HEK293T (cell line): Measurements from ENCODE around the gene C1orf167.
A peak's percentile ranks its signal among the peaks of the same experiment; 100 is the strongest.

Experiments
- CTCF ChIA-PET: fragments of 350-600 bp; formaldehyde crosslinking; extraction: SDS; loops from one replicate; lab custom pipeline; 2021; ENCODE audit warnings: antibody characterized with exemption, inconsistent platforms; lab: Yijun Ruan, JAX
- POLR2A ChIA-PET: fragments of 350-600 bp; formaldehyde crosslinking; extraction: SDS; loops from one replicate; lab custom pipeline; 2020; ENCODE audit warnings: antibody characterized with exemption, inconsistent platforms; lab: Yijun Ruan, JAX
- DNase-seq: peaks from one replicate; pipeline ENCODE4 v3.0.0; 2012; ENCODE audit warnings: mixed read lengths; ENCODE audit errors: extremely low spot score
- ARNT ChIP-seq: fragments of 450-650 bp; IDR thresholded peaks from 2 replicates; pipeline ENCODE4 v1.6.1; 2017; ENCODE audit warnings: mild to moderate bottlenecking
- BHLHE40 ChIP-seq: fragments of 450-650 bp; IDR thresholded peaks from 2 replicates; pipeline ENCODE4 v1.6.1; 2016; ENCODE audit warnings: mild to moderate bottlenecking, moderate library complexity, borderline replicate concordance
- CTBP1 ChIP-seq: fragments of 450-650 bp; IDR thresholded peaks from 2 replicates; pipeline ENCODE4 v1.6.1; 2016; ENCODE audit warnings: borderline replicate concordance
- ELF4 ChIP-seq: fragments of 450-650 bp; IDR thresholded peaks from 2 replicates; pipeline ENCODE4 v1.6.1; 2017; ENCODE audit warnings: antibody characterized with exemption
- FOXA1 ChIP-seq: fragments of 450-650 bp; IDR thresholded peaks from 2 replicates; pipeline ENCODE4 v1.6.1; 2016; ENCODE audit warnings: mild to moderate bottlenecking
- FOXK2 ChIP-seq: fragments of 450-650 bp; IDR thresholded peaks from 2 replicates; pipeline ENCODE4 v1.6.1; 2016; ENCODE audit warnings: mild to moderate bottlenecking
- FOXM1 ChIP-seq: fragments of 450-650 bp; IDR thresholded peaks from 2 replicates; pipeline ENCODE4 v1.6.1; 2017; ENCODE audit warnings: mild to moderate bottlenecking, borderline replicate concordance
- HDGF ChIP-seq: fragments of 450-650 bp; IDR thresholded peaks from 2 replicates; pipeline ENCODE4 v1.6.1; 2017; ENCODE audit warnings: antibody characterized with exemption, borderline replicate concordance
- L3MBTL2 ChIP-seq: fragments of 450-650 bp; conservative IDR thresholded peaks from 2 replicates; pipeline ENCODE4 v1.6.1; 2016; ENCODE audit warnings: mild to moderate bottlenecking
- LEF1 ChIP-seq: fragments of 450-650 bp; IDR thresholded peaks from 2 replicates; pipeline ENCODE4 v1.6.1; 2017; ENCODE audit warnings: mild to moderate bottlenecking, borderline replicate concordance
- NFRKB ChIP-seq: fragments of 450-650 bp; IDR thresholded peaks from 2 replicates; pipeline ENCODE4 v1.6.1; 2016; ENCODE audit warnings: mild to moderate bottlenecking, moderate library complexity
- PKNOX1 ChIP-seq: fragments of 450-650 bp; IDR thresholded peaks from 2 replicates; pipeline ENCODE4 v1.6.1; 2016
- SP1 ChIP-seq: fragments of 450-650 bp; IDR thresholded peaks from 2 replicates; pipeline ENCODE4 v1.6.1; 2017
- SUZ12 ChIP-seq: fragments of 450-650 bp; IDR thresholded peaks from 2 replicates; pipeline ENCODE4 v1.6.1; 2016; ENCODE audit warnings: mild to moderate bottlenecking
- TARDBP ChIP-seq: fragments of 450-650 bp; IDR thresholded peaks from 2 replicates; pipeline ENCODE4 v1.6.1; 2016
- ZNF384 ChIP-seq: fragments of 450-650 bp; IDR thresholded peaks from 2 replicates; pipeline ENCODE4 v1.6.1; 2016

The C1orf167 gene

GRCh38 chr1:11761988-11762406 lies at the start of gene C1orf167:
Gene C1orf167, plus strand, starts transcription at chr1:11762193. Its CDS starts 2,208 bp downstream, at chr1:11764401.
- TF ChIP-seq CTBP1 (no peak), L3MBTL2 (peak; percentile 86), ARNT (no peak), LEF1 (no peak), ELF4 (no peak), PKNOX1 (no peak)
- POLR2A ChIA-PET = no interaction called here

GRCh38 chr1:11712285-11712684 lies 49.7 kb upstream of the C1orf167 start:
- DNase-seq = no peak
- TF ChIP-seq ARNT = no peak
- no peak for TF ChIP-seq ELF4
- TF ChIP-seq ZNF384 = no peak
- no peak for TF ChIP-seq L3MBTL2
- no peak for TF ChIP-seq FOXA1
- no peak for TF ChIP-seq TARDBP
- no peak for TF ChIP-seq FOXK2
- no peak for TF ChIP-seq NFRKB
- no peak for TF ChIP-seq HDGF
- no peak for TF ChIP-seq CTBP1
- no peak for TF ChIP-seq LEF1
- no peak for TF ChIP-seq SUZ12
- no peak for TF ChIP-seq FOXM1
- TF ChIP-seq PKNOX1 = no peak
- no peak for TF ChIP-seq BHLHE40
- TF ChIP-seq SP1 = no peak
- ChIA-PET CTCF (interaction anchor here (2.5 kb wide), 1 partner anchor 30 kb away, joined by 6 read pairs; no protein-coding TSS in a partner anchor), POLR2A (no interaction called here)

More at GRCh38 chr1:11761988-11762406, at the start of gene C1orf167:
- DNase-seq = peak; percentile 79
- CTCF ChIA-PET = interaction anchor here (0.6 kb wide), 1 partner anchor 140 kb away, joined by 3 read pairs; no protein-coding TSS in a partner anchor

GRCh38 chr1:11713095-11713494 lies 48.9 kb upstream of the C1orf167 start:
- DNase-seq = no peak
- POLR2A ChIA-PET = no interaction called here
- TF ChIP-seq CTBP1 = no peak
- no peak for TF ChIP-seq HDGF
- no peak for TF ChIP-seq ELF4
- TF ChIP-seq SUZ12 = no peak
- no peak for TF ChIP-seq ZNF384
- TF ChIP-seq L3MBTL2 = no peak
- CTCF ChIA-PET = interaction anchor here (0.6 to 2.5 kb wide), 2 partner anchors 31 to 48 kb away, joined by 3 to 6 read pairs; no protein-coding TSS in a partner anchor

- TF ChIP-seq FOXK2 = no peak
- TF ChIP-seq BHLHE40 = no peak
- no peak for TF ChIP-seq FOXM1
- TF ChIP-seq TARDBP = no peak
- TF ChIP-seq L3MBTL2 = no peak
- no peak for TF ChIP-seq CTBP1
- TF ChIP-seq ARNT = no peak
- ChIA-PET POLR2A (interaction anchor here (0.8 kb wide), 1 partner anchor 33 kb away, joined by 3 read pairs; no protein-coding TSS in a partner anchor), CTCF (interaction anchor here (1.7 kb wide), 1 partner anchor 65 kb away, joined by 5 read pairs; no protein-coding TSS in a partner anchor)
- DNase-seq = no peak
These were observed 47.0 kb upstream of the C1orf167 start for GRCh38 chr1:11714831-11715575.

- DNase-seq = peak; percentile 63
- ChIA-PET POLR2A (interaction anchor here (1.3 kb wide), 1 partner anchor 69 kb away, joined by 3 read pairs; no protein-coding TSS in a partner anchor), CTCF (interaction anchor here (0.6 to 2.5 kb wide), 9 partner anchors 14 to 561 kb away, joined by 3 to 19 read pairs (median 5); partner anchors contain the start of genes FBXO44 and MAD2L2)
- 0 out of 2 replicates have a peak, but pooled peaks have one; percentile 20 for TF ChIP-seq LEF1
- TF ChIP-seq L3MBTL2 = peak; percentile 91
- no peak for TF ChIP-seq ZNF384
- no peak for TF ChIP-seq FOXA1
- TF ChIP-seq ELF4 = no peak
- TF ChIP-seq BHLHE40 = no peak
- TF ChIP-seq SUZ12 = no peak
- no peak for TF ChIP-seq PKNOX1
- TF ChIP-seq ARNT = no peak
- no peak for TF ChIP-seq HDGF
- no peak for TF ChIP-seq FOXK2
- TF ChIP-seq SP1 = no peak
- TF ChIP-seq FOXM1 = no peak
- no peak for TF ChIP-seq NFRKB
- peak; percentile 83 for TF ChIP-seq TARDBP
- no peak for TF ChIP-seq CTBP1
These were observed 42.5 kb upstream of the C1orf167 start for GRCh38 chr1:11719313-11720032.
